GM18870 (cell line): ENCODE measurements around the gene TSTD2.
"Not testable (repeated sequence)": the region's sequence is repeated elsewhere in the genome, so short reads cannot be mapped to it uniquely, and the experiment has no call there.

Source experiments
- ATAC-seq: cut with Tn5 transposase; IDR thresholded peaks from one replicate; pipeline ENCODE4 v1.9.1; 2021; ENCODE audit warnings: moderate library complexity; ENCODE audit not compliant: unreplicated experiment

TSTD2 gene

DNA sequence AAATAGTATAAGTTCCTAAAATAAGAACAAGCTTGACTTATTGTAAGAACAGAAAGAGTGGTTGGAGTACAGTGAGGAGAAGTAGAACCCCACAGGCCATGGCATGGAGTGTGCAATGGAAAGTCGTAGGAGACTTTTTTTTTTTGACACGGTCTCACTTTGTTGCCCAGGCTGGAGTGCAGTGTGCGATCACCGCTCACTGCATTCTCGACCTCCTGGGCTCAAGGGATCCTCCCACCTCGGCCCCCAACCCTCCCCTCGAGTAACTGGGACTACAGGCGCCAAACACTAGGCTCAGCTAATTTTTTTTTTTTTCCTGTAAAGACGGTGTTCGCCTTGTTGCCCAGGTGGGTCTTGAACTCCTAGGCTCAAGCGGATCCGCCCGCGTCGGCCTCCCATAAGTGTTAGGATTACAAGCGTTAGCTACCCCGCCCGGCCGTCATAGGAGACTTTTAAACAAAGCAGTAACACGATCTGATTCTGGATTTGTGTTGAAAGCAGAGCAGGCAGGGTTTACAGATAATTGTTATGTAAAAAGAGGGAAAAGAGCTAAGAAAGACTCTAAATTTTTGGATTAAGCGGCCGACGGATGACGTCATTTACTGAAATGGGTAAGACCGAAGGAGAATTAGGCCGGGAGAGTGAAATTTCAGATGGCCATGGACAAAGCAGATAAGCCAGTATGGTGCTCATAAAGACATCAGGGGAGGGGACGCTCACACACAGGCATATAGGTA is 752 bp downstream of the TSTD2 start:
- peak; percentile 17 for ATAC-seq

DNA sequence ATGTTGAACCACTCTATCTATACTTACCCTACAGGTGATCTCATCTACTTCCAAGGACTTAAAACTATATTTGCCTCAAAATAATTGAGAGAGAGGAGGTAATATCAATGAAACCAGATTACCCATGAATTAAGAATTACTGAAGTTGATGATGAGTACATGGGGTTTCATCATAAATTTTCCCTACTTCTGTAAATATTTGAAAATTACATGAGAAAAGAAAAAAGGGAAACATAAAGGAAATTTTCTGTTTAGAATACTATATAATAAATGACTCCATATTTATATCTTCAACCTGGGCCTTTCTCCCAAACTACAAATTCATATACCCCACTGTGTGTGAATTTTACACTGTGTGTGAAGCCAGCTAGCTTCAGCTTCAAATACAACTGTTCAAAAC is 2.6 kb downstream of the TSTD2 start:
- ATAC-seq = no peak

DNA sequence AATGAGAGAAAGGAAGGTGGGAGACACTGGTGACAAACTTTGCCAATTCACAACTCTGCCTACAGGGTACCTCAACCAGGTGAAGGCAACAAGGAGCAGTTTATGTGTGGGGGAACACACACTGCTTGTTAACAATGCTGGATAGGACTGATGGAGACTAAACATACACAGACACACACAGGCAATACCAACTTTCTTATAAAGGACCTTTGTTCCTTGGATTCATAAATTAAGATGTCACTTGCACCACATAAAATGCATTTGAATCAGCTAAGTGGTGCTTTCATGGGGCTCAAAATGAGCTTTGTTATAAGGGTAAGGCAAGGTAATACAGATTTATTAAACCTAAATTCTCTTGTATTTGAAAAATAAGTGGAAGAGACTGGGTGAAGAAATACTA is 4.0 kb downstream of the TSTD2 start:
- ATAC-seq = no peak

DNA sequence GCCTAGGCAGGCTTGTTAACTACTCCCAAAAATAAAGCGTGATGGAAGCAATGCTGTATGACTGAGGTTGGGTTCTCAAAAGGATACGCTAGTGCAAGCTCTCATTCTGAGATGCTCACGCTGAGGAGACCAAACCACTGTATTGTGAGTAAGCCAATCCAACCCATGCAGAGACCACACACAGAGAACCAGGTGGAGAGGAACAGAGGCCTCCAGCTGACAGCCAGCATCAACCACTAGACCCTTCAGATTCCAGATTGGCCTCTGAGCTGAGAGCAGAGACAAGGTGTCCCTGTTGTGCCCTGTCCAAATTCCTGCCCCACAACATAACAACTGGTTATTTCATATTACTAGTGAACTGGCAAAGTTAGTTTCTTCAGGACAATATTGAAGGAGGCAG is 4.5 kb downstream of the TSTD2 start:
- no peak for ATAC-seq

DNA sequence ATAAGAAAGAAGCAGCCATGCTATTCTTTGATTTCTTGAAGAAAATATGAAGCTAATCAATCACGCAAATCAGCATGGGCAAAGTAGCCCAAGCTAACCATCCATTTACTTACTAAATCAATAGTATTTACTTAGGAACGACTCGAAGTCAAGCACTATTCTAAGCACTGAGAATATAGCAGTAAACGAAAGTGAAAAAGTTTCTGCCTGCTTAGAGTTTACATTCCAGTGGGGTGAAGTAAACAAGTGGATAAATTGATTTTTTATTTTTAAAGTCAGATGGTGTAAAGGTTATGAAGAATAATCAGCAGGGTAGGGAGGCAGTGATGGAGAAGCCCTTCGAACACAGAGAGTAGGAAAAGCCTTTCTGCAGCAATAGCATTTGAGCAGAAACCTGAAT is 5.5 kb downstream of the TSTD2 start:
- ATAC-seq = no peak

DNA sequence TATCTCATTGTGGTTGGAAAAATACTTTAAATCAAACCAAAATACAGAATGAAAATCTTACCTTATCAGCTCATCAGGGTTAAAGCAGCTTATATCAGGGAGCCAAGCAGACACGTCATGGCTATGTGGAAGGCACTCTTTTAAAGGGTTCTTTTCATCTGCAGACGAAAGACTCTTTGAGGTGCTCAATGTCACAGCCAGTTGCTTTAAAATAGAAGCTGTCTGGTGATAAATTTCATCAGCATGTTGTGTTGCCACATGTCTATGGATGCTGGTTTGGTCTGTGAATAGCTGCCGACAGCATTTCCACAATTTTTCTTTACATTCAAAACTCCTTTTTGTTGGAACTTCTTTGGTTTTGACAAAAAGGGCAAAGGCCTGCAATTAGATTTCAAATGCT is 7.5 kb downstream of the TSTD2 start:
- ATAC-seq = no peak

DNA sequence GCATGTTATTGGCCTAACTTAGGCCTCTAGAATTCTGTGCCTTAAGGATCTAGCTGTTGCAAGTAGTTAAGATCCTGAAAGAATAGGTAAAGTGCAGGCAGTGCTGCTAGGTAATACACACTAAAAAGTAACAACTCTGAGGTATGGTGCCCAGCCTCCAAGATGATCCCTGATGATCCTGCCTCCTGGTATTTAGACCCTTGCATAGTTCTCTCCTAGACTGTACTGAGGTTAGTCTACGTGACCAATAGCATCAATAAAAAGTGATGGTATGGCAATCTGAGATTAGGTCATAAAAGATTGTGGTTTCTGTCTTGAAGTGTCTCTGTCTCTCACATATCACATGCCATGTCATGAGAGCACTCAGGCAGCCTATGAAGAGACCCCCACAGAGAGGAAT is 9.2 kb downstream of the TSTD2 start:
- no peak for ATAC-seq

DNA sequence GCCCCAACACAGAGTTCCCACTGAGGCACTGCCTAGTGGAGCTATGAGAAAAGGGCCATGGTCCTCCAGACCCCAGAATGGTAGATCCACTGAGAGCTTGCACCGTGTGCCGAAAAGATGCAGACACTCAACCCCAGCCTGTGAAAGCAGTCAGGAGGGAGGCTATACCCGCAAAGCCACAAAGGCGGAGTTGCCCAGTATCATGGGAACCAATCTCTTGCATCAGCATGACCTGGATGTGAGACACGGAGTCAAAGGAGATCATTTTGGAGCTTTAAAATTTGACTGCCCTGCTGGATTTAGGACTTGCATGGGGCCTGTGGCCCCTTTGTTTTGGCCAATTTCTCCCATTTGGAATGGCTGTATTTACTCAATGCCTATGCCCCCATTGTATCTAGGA is 10.7 kb downstream of the TSTD2 start:
- ATAC-seq = not testable (repeated sequence)

DNA sequence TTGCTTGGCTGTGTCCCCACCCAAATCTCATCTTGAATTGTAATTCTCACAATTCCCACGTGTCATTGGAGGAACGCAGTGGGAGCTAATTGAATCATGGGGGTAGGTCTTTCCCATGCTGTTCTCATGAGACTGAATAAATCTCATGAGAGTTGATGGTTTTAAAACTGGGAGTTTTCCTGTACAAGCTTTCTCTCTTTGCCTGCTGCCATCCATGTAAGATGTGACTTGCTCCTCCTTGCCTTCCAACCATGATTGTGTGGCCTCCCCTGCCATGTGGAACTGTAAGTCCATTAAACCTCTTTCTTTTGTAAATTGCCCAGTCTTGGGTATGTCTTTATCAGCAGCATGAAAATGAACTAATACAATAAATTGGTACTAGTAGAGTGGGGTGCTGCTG is 13.1 kb downstream of the TSTD2 start:
- not testable (repeated sequence) for ATAC-seq

DNA sequence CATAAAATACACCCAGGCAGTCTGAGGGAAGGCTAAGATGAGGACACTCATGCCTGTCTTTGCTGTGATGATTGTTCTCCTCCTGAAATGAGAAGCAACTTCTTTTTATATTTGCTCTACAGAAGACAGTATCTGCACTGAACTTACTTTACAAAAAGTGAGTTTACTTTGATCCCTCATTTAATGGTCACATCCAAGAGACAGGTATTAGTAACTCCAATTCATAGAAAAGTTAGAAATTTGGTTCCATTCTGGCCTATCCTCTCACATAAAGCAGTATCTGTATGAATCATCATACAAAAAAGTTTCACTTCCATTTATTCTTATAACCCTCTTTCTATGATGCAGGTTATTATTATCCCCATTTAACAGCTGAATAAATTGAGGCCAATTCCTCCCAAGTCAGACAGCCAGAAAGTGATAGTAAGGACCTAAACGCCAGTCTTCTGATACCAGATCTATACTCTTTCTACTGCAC is 15.2 kb downstream of the TSTD2 start:
- no peak for ATAC-seq

DNA sequence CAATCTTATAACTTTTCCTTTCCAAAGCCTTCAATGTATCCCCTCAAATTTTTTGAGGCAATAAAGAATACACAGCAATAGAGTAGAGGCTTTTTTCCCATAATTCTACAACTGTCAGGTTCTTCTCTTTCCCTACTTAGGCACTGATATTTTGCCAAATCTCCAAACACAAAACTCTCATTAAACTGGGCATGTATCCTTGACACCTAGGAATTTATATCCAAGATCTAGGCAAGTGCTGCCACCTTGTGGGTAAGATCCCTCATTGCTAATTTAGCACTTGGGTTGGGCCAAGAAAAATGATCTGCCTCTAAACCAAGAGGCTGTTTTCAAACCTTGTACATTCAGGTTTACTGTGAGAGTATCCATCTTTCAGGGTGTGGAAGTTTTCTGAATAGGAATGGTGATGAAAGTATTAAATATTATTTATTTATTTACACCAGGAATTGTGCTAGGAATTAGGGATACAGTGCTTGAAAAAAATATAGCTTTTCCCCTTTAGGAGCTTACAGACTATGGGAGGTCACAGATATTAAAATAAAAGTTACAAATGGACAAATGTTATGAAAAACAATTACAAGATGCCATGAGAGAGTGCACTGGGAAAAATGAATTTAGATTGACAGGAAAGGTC is 17.6 kb downstream of the TSTD2 start:
- no peak for ATAC-seq

DNA sequence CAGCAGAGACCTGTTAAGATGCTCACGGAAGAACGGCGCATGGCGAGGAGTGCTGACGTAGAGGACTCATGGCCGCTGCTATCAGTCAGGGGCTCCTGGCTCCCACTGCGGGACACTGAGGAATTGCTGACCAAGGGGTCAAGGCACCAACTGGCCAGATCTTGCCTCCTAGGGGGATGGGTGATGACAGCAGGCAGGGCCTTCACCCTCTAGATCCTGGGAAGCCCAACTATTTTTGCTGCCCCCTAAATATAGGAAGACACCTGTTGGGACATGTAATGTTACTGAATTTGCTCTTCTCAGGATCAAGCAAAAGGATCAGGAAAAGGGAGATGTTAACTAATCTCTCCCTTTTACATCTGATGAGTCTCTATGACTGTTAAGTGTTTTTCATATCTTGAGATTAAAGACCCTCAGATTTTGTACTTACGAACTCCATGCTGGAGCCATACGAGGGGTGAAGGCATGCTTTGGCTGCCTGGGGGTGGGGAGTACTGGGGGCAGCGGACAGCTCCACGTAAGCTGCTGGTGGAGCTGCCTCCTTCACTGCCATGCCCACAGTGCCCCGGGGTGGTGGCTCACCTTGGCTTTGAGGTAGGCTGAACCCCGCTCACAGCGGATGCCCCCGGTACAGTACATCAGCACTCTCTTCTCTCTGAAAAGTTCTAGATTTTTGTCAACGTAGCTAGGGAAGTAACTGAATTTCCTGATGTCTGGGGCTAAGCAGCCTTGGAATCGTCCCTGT is 28.1 kb downstream of the TSTD2 start:
- no peak for ATAC-seq

DNA sequence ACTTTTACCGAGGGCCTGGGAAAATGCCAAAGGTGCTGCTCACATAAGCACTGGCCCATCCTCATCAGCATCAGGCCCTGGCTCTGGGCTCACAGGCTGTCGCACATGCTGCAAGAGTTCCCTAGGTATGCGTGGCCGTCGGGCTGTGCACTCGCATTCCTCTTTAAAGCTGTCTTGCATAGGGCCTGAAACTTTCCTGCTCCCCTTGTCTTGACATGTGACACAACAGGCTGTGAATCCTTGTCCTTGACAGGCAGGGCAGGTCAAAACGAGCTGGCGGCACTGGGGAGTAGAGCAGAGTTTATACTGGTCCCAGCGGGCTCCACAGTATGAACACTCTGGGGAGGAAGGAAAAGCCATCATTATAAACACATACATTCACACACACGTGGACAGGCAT is 30.7 kb downstream of the TSTD2 start:
- ATAC-seq = no peak

DNA sequence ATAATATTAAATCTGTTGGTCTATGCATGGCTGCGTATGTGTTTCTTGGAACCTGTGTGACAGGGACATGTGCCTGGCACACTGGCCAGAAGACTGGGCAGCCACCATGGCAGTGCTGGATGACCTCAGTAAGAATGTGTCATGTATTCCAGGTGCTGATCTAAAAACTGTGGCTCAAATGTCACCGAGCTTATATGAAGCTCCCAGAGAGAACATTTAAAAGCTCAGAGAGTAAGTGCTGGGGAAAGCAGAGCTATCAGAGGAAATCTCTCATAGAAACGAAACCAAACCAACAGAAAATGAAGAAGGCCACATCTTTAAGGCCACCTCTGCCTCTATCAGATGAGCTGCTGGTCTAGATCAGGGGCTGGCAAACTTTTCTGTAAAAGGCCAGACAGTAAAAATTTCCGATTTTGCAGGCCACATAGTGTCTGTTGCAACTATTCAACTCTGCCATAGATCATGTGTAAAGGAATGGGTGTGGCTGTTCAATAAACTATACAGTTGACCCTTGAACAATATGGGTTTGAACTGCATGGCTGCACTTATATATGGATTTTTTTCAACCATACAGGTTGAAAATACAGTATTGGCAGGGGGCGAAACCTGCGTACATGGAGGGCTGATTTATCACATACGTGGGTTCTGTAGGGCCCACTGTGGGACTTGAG is 31.8 kb downstream of the TSTD2 start:
- no peak for ATAC-seq

DNA sequence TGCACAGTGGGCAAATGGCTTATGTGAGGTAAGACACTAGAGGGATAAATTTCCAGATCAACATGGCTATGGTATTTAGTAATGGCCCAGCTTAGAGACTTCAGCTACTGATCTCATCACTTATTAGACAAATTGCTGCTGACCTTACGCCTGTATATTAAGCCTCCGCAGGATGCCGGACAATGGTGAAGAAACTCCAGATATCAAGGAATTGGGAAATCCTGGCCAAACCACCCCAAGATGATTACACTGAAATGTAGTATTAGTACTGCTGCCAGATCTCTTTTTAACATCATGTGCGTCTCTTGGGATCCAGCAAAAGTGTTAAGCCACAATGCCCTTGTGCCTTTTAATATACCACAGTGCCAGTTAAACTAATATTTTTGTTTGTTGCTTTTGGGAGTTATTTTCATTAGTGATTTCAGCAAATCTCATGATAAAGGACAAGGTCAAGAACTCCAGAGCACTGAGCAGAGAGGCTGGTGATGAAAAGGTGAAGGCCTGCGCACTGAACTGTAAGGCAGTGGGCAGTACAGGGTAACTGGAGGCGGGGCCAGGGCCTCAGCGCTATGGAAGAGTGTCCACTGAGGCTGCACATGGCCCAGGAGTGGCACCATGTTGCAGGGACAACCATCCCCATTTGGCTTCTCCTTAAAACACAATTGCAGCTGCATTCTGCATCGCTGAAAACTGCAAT is 32.5 kb downstream of the TSTD2 start:
- ATAC-seq = no peak

DNA sequence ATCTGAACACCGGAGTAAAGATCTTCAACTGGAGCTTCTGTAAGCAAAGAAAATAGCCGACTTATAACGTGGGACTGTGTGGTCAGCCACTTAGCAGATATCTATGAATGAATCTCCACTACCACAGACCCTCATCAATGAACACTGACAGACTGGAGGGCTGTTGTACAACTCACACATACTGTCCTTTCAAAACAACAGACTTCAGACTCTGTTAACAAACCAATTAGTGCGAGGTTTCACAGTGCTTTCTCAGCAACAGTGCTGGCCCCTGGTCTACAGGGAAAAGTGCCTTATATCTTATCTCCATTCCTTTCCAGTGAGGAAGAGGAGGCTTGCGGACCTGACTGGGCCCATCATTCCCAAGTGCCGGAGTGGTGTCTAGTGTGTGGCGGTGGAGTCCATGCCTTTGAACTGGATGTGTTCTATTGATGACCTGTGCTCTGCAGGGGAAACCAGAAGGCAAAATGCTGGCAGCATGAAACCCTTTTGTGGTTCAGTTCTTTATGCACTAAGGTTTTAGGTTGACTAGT is 33.8 kb downstream of the TSTD2 start:
- no peak for ATAC-seq

DNA sequence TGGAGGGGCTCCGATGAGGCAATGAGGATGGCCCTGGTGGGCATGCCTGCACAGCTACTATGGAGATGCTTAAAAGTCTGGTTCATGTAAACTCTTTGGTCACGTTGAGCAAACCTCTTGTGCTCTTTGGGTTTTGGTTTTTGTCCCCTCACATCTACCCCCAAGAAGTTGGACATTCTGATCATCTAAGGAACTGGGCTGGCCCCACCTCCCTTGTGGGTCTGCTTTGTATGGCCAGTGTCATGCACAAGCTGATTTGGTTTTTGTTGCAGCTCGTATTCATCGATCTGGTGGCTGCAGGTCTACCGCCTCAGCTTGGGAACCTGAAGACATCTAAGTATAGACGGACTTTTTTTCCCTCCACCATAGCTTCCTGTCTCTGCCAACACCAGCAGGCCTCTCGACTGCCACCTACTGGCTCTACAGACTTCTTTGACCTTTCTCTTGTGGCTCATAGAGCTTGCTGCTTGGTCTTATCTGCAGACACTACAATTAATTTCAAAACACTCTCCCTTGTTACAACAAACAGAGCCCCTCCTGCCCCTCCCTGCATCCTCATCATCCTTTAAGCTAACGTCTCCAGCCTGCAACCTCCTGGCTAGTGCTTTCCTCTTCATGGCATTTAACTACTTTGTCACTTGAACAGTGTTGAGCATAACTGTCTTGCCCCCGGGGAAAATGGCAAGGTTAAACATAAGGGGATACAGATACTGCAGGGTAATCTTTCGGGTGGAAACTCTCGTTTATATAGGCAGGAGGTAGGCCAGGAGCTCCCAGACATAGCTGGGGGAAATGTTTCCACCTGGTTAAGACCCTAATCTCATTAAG is 34.5 kb downstream of the TSTD2 start:
- ATAC-seq = peak; percentile 84

DNA sequence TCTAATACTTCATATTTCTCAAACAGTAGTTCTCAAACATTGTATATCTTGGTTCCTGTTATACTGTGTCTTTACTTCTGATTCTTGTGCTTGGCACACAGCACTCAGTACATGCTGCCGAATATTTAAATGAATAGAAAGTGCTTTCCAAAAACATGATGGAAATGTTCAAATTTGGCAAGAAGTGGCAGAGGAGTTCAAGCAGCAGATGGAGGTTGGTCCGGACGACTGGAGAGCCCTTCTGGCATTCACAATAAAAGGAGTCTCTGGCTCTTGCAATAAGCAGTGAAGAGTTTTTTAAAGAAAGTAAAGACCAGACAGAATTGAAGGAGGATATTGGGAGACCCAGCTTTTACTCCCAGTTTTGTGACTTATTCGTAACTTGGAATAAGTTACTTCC is 36.3 kb downstream of the TSTD2 start:
- no peak for ATAC-seq

DNA sequence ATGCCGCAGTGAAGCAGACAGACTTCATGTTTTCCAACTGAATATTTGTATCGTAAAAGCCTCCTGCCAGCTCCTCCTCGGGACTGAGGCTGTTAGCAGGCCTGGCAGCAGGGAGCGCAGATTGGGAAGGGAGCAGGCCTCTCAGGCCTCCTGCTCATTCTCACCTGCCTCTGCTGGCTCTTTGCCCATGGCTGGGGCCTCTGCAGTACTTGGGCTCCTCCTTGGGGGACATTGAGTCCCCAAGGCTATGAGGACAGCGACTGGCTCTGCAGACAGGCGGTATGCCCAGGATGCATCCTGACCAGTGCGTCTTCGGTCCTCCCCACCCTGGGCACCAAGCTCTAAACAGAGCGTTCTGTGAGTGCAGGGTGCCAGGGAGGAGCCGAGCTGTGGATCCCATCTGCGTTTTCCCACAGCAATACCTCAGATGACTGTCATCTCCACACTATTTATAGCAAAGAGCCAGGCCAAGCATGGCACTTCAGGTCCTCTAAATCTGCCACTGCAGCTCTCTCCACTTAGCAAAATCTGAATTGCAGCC is 38.7 kb downstream of the TSTD2 start:
- ATAC-seq = no peak
